Measurements from ENCODE around the gene FGF21.

DNA sequence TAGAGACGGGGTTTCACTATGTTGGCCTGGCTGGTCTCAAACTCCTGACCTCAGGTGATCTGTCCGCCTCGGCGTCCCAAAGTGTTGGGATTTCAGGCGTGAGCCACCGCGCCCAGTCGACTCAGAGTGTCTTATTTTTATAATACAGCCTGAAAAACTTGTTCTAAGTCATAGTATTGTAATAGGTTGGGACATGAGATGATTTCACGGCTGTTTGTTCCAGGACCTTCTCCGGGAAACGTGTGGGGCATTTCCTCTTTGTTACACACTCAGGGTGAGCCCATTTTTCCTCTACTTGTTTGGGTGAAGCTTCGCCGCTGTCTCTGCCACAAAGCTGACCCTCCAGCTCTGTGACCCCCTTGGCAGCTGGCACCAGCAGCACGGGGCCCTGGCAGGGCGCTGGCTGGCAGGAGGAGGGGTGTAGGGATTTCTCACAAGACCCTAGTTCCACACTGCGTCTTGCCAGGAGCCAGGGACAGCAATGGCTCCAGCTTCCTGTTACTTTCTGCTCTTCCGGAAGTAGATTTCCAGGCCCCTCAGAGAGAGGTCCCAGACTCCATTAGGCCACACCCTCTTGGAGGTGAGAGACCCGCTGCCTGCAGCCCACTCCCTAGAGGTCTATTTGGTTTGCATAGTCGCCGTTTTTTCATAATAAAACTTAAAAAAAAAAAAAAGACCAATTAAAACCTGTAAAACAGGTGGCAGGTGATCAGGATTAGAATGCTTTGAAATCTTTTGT is 15.6 kb downstream of the FGF21 start:
- TF ChIP-seq, protein P1, sequence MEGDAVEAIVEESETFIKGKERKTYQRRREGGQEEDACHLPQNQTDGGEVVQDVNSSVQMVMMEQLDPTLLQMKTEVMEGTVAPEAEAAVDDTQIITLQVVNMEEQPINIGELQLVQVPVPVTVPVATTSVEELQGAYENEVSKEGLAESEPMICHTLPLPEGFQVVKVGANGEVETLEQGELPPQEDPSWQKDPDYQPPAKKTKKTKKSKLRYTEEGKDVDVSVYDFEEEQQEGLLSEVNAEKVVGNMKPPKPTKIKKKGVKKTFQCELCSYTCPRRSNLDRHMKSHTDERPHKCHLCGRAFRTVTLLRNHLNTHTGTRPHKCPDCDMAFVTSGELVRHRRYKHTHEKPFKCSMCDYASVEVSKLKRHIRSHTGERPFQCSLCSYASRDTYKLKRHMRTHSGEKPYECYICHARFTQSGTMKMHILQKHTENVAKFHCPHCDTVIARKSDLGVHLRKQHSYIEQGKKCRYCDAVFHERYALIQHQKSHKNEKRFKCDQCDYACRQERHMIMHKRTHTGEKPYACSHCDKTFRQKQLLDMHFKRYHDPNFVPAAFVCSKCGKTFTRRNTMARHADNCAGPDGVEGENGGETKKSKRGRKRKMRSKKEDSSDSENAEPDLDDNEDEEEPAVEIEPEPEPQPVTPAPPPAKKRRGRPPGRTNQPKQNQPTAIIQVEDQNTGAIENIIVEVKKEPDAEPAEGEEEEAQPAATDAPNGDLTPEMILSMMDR (IDR thresholded peaks at IDR 0.05), result no peak
- TF ChIP-seq POLR2A (IDR thresholded peaks at IDR 0.05), result no peak
- TF ChIP-seq EP300 (IDR thresholded peaks at IDR 0.05), result no peak
